Measurements from ENCODE around the gene CNNM2.

DNA sequence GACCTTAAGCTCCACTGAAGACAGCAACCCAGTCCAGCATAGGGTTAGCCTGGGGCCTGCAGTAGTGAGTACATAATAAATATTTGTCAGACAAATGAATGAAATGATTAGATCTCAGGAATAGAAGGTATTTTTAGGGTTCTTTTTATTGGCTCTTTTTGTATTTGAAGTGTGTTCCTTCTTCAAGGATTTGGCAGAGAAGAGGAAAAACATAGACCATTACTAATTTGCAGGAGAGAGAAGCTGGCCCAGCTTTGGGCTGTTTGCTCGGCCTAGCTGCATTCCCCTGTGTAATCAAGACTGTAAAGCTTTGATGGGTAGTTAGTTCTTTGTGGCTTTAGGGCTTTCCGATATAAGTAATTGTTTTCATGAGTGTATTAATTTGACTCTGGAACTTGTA lies 64.2 kb downstream of the CNNM2 start:
- no peak for TF ChIP-seq POLR2A (IDR thresholded peaks at IDR 0.05)
- TF ChIP-seq, protein P1, sequence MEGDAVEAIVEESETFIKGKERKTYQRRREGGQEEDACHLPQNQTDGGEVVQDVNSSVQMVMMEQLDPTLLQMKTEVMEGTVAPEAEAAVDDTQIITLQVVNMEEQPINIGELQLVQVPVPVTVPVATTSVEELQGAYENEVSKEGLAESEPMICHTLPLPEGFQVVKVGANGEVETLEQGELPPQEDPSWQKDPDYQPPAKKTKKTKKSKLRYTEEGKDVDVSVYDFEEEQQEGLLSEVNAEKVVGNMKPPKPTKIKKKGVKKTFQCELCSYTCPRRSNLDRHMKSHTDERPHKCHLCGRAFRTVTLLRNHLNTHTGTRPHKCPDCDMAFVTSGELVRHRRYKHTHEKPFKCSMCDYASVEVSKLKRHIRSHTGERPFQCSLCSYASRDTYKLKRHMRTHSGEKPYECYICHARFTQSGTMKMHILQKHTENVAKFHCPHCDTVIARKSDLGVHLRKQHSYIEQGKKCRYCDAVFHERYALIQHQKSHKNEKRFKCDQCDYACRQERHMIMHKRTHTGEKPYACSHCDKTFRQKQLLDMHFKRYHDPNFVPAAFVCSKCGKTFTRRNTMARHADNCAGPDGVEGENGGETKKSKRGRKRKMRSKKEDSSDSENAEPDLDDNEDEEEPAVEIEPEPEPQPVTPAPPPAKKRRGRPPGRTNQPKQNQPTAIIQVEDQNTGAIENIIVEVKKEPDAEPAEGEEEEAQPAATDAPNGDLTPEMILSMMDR (IDR thresholded peaks at IDR 0.05) = no peak

Measured in heart left ventricle (tissue), 13 donors.